GM06990 (cell line): ENCODE measurements around the gene HOXC11.

Experiments used
- DNase-seq: peaks from one replicate; pipeline ENCODE4 v3.0.0-alpha.2; 2011; ENCODE audit not compliant: insufficient read length; ENCODE audit errors: extremely low read depth
- H3K27me3 ChIP-seq: replicated peaks from 2 replicates; pipeline ENCODE4 v1.6.0; 2011; ENCODE audit warnings: low read length; ENCODE audit not compliant: control insufficient read depth, insufficient read depth
- H3K36me3 ChIP-seq: 2 replicates; pipeline ENCODE4 v1.5.1; 2011; ENCODE audit warnings: low read length; ENCODE audit not compliant: control insufficient read depth, insufficient read depth
- H3K4me3 ChIP-seq: replicated peaks from 2 replicates; pipeline ENCODE4 v1.5.1; 2011; ENCODE audit warnings: low read depth, mild to moderate bottlenecking, control low read depth, low read length
- CTCF ChIP-seq: IDR thresholded peaks from 2 replicates; pipeline ENCODE4 v1.5.1; 2011; ENCODE audit warnings: low read length, control low read depth, mild to moderate bottlenecking, inconsistent platforms; ENCODE audit not compliant: insufficient read depth, poor library complexity, severe bottlenecking

HOXC11 gene

GRCh38 chr12:53948650-53949593 lies 24.0 kb upstream of the HOXC11 start:
- Histone ChIP-seq H3K4me3 (no peak overlapping the region), H3K27me3 (peaks cover 10% of the 10 kb centered on the region), H3K36me3 (no peaks in the 10 kb centered on the region)
- TF ChIP-seq CTCF: no peak
- DNase-seq: no peak

- Histone ChIP-seq H3K4me3 (no peak overlapping the region), H3K27me3 (peaks cover 8% of the 10 kb centered on the region), H3K36me3 (no peaks in the 10 kb centered on the region)
- no peak for DNase-seq
- TF ChIP-seq CTCF: no peak
Measured at GRCh38 chr12:53949631-53950436, 23.1 kb upstream of the HOXC11 start.

GRCh38 chr12:53950437-53950773 lies 22.5 kb upstream of the HOXC11 start:
- Histone ChIP-seq H3K27me3 (peaks cover 7% of the 10 kb centered on the region), H3K36me3 (no peaks in the 10 kb centered on the region), H3K4me3 (no peak overlapping the region)
- TF ChIP-seq CTCF: no peak
- DNase-seq: no peak

- Histone ChIP-seq H3K27me3 (peaks cover 5% of the 10 kb centered on the region), H3K4me3 (no peak overlapping the region), H3K36me3 (no peaks in the 10 kb centered on the region)
- no peak for TF ChIP-seq CTCF
- DNase-seq: no peak
Measured at GRCh38 chr12:53950789-53951576, 21.9 kb upstream of the HOXC11 start.

GRCh38 chr12:53951577-53952334 lies 21.2 kb upstream of the HOXC11 start:
- TF ChIP-seq CTCF: no peak
- DNase-seq: no peak
- H3K27me3 ChIP-seq: peaks cover 5% of the 10 kb centered on the region

More at GRCh38 chr12:53951577-53952334, 21.2 kb upstream of the HOXC11 start:
- no peak overlapping the region for H3K4me3 ChIP-seq
- no peaks in the 10 kb centered on the region for H3K36me3 ChIP-seq
